Omental fat pad (tissue), 4 donors: ENCODE measurements around the gene ATP5MK. TPM values are rescaled to one million over a fixed set of nuclear protein-coding genes. Genes with fewer than 3 reads are reported as not detected.

Experiments
- ATAC-seq: fragments of 150-250 bp; one replicate; pipeline ENCODE4 v1.9.1; 2016; ENCODE audit warnings: mild to moderate bottlenecking, moderate library complexity; ENCODE audit not compliant: low FRiP score
- DNase-seq: peaks from one replicate; pipeline ENCODE4 v3.0.0-alpha.2; 2019; ENCODE audit warnings: low spot score
- total RNA-seq, 4 donors: library from RNA; depleted of rRNA; stranded (reverse); fragments of >200 nt; gene quantifications; one replicate each; pipeline ENCODE4 v1.1.0, GENCODE V29; 2016
- TF ChIP-seq, protein P1 (sequence below), 3 donors: fragments of 450-650 bp; IDR thresholded peaks; one replicate each; pipeline ENCODE4 v1.5.1; 2016 to 2017; ENCODE audit warnings: antibody characterized with exemption in 3 of 3, mild to moderate bottlenecking in 3 of 3, moderate library complexity in 2 of 3

ATP5MK gene
- total RNA-seq, 4 donors from 2014 or later: 149 to 299 (median 222) TPM

DNA sequence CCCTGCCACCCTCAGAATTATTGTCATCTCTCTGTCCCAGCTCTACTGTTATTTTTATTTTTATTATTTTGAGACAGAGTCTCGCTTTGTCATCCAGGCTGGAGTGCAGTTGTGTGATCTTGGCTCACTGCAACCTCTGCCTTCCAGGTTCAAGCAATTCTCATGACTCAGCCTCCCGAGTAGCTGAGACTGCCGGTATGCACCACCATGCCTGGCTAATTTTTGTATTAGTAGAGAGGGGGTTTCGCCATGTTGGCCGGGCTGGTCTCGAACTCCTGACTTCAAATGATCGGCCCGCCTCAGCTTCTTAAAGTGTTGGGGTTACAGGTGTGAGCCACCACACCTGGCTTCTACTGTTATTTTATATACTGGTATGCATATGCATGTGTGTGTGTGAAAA lies 44.9 kb upstream of the ATP5MK start:
- TF ChIP-seq, protein P1, sequence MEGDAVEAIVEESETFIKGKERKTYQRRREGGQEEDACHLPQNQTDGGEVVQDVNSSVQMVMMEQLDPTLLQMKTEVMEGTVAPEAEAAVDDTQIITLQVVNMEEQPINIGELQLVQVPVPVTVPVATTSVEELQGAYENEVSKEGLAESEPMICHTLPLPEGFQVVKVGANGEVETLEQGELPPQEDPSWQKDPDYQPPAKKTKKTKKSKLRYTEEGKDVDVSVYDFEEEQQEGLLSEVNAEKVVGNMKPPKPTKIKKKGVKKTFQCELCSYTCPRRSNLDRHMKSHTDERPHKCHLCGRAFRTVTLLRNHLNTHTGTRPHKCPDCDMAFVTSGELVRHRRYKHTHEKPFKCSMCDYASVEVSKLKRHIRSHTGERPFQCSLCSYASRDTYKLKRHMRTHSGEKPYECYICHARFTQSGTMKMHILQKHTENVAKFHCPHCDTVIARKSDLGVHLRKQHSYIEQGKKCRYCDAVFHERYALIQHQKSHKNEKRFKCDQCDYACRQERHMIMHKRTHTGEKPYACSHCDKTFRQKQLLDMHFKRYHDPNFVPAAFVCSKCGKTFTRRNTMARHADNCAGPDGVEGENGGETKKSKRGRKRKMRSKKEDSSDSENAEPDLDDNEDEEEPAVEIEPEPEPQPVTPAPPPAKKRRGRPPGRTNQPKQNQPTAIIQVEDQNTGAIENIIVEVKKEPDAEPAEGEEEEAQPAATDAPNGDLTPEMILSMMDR (IDR thresholded peaks at IDR 0.05): no peak
- no peak for DNase-seq
- no peak for ATAC-seq

DNA sequence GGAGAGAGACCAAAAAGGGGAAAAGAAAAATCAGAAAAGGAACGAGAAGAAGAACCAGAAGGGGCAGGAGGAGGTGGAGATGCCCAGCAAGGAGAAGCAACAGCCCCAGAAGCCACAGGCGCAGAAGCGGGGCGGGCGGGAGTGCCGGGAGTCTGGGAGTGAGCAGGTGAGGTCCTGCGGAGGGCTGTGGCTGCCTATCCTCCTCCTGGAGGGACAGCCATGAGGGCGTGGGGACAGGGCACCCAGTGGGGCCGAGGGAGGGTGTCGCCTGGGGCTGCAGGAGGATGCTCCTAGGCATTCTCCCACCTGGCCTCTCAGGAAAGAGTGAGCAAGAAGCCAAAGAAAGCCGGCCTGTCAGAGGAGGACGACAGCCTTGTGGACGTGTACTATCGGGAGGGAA lies 44.1 kb upstream of the ATP5MK start:
- TF ChIP-seq, protein P1 (IDR thresholded peaks at IDR 0.05): no peak
- ATAC-seq (no peak), DNase-seq (no peak)

DNA sequence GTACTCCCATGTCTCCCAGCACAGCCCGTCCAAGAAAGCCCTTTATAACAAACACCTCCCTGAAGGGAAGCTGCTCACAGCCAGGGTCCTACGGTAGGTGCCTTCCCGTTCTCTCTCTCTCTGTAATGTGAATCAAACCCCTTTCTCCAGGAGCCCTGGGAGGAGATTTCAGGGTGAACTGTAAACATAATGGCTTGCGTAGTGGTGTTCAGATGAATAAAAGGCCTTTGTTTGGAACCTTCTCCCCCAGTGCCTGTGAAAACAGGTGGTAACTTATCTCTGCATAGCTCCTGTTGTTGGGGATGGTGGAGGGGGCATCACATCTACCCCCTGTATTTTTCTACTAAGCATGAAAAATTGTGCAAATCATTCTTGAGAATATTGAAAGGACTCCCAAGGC lies 43.5 kb upstream of the ATP5MK start:
- TF ChIP-seq, protein P1 (IDR thresholded peaks at IDR 0.05): no peak
- DNase-seq: no peak
- ATAC-seq: no peak

DNA sequence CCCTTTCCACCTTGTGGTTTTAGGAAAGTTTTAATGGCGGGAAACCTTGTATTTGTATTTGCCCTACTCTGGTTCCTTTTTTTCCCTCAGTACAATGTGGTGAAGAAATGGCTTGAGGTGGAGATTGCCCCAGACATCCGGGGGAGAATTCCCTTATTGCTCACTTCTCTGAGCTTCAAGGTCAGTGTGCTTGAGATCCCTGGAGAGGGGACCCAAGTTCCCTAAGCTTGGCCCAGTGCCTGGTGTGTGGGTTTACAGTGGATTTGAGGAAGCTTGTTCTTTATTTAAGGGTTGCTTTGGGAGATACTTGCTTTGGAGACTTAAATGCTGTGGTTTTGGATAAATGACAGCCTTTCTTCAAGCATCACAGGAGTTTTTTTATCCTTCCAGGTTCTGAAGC lies 37.6 kb upstream of the ATP5MK start:
- no peak for DNase-seq
- TF ChIP-seq, protein P1 (IDR thresholded peaks at IDR 0.05): no peak
- peak; percentile 41 for ATAC-seq

DNA sequence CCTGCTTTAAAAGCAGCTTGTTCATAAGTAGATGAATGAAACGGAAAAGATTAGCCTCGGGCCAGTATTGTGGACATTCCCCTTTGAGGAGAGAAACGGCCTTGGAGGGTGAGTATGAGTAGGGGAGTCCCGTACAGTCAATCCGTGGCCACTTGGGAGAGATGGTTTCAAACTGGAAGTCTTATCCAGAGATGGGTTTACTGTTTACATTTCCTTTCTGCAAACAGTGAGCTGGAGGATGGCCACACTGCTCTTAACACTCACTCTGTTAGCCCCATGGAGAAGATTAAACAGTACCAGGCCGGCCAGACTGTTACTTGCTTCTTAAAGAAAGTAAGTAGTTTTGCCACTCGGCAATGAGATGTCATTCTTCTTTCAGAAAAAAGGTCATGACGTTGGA lies 35.6 kb upstream of the ATP5MK start:
- ATAC-seq (no peak), DNase-seq (no peak)
- TF ChIP-seq, protein P1 (IDR thresholded peaks at IDR 0.05): no peak

DNA sequence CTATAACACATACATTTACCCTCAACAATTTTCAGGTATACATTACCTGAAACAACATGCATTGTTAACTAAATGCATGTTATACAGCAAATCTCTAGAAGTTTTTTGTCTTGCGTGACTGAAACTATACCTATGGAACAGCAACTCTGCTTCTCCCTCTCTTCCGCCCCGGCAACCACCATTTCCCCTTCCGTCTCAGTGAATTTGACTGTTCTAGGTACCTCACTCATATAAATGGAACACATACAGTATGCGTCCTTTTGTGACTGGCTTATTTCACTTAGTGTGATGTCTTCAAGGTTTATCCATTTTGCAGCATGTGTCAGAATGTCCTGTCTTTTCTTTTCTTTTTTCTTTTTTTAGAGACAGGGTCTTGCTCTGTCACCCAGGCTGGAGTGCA lies 33.4 kb upstream of the ATP5MK start:
- DNase-seq (no peak), ATAC-seq (no peak)
- TF ChIP-seq, protein P1 (IDR thresholded peaks at IDR 0.05): no peak

DNA sequence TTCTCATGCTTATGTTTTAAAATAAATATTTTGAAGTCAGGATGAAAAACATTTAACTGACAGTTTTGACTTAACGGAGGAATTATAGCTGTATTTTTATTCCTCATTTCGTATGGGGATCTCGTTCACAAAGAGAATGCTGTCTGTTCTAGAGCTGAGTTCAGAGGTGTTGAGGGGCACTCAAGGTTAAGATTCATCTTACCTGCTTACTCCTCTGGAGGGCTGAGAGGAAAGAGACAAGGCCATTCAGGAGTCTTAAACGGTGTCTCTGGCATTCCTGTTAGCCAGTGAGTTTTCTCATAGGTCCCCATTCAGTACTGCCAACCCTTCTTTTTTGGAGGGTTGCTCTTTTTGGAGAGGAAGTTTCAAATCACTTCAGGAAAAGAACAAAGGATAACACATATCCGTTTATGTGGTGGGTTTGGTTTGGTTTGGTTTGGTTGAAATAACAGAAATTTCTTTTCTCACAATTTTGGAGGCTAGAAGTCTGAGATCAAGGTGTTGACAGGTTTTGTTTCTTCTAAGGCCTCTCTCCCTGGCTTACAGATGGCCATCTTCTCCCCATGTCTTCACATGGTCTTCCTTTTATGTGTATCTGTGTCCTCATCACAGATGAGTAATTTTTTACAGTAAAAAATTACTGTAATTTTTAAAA lies 32.8 kb upstream of the ATP5MK start:
- TF ChIP-seq, protein P1 (IDR thresholded peaks at IDR 0.05): no peak
- ATAC-seq (no peak), DNase-seq (no peak)
